GM21390 (cell line): Measurements from ENCODE around the gene FBXO9.

Experiments used
- ATAC-seq: cut with Tn5 transposase; IDR thresholded peaks from one replicate; pipeline ENCODE4 v1.9.1; 2021; ENCODE audit not compliant: unreplicated experiment

FBXO9 gene

GRCh38 chr6:53130569-53131290 is 65.5 kb downstream of the FBXO9 start:
- no peak for ATAC-seq

GRCh38 chr6:53133961-53134360 is 68.8 kb downstream of the FBXO9 start:
- ATAC-seq = no peak

GRCh38 chr6:53134601-53135235 is 69.5 kb downstream of the FBXO9 start:
- ATAC-seq = no peak

GRCh38 chr6:53136000-53136609 is 70.9 kb downstream of the FBXO9 start:
- ATAC-seq = no peak

GRCh38 chr6:53139841-53140413 is 74.7 kb downstream of the FBXO9 start:
- no peak for ATAC-seq

DNA sequence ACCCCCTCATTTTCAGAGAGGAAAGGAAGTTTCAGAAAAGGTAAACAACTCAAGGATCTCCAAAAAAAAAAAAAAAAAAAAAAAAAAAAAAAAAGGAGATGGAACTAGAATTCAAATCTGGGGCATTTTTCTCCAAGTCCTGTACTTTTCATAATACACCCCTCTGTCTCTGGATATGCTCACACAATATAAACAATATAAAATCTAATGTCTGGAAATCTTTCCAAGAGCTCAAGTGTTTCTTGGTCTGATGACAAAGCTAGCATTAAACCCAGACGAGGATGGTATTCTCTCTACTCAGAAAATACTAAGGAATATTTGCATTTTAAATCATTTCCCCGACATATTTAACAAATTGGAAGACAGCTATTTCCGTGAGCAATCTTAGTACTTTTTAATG is 77.6 kb downstream of the FBXO9 start:
- no peak for ATAC-seq

DNA sequence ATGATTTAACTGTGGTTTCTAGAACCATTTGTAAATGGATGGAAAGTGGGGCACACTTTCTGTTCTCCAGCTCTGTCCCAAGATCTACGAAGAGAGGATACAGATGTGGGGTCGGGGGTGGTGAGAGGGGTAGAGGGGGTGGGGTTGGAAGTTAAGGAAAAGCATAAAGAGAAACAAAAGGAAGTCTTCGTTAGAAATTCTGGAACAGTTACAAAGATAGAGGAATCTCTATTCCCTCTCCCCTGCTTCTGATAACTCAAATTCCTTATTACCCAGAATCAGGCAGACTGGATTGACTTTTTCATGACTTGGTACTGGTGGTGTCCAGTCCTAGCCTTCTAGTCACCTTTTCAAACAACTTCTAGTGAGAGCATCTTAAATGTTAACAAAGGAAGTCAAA is 78.5 kb downstream of the FBXO9 start:
- ATAC-seq = no peak

GRCh38 chr6:53144802-53145201 is 79.6 kb downstream of the FBXO9 start:
- no peak for ATAC-seq

DNA sequence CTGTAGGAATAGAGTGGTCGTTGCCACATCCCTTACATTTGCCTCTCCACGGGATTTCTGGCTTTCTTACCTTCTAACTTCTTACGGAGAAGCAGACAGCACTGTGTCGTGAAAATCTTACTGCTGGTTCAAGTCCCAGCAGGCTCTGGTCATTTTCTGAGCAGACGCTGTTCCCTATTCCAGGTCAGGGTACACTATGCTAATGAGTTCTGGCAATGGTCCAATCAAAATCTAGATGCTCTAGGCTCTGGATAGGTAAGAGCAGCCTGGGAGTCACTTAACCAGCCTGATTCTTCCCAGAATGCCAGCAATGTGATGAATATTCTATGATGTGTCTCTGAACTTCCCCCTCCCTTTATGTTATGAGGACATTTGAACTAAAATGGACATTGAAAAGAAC is 83.5 kb downstream of the FBXO9 start, which contains the start of gene GCM1:
TSS of gene GCM1 (minus strand) at position 158 of the 400 bp plus-strand sequence. CDS start 3,209 bp downstream, outside the sequence.
- ATAC-seq = no peak
